BLaER1 treated with 17β-estradiol and CSF1 and Interleukin-3, amounts not matched to agents 10 nM and 100 nM (cell line): ENCODE data around the gene ALDH7A1.
"Not testable (repeated sequence)": the region's sequence is repeated elsewhere in the genome, so short reads cannot be mapped to it uniquely, and the experiment has no call there.

ENCODE experiments used
- H3K27ac ChIP-seq, 11 experiments: shearing (Covaris generic); formaldehyde crosslinking; 2 replicates each; pipeline ENCODE4 v1.8.1; 2022
- H3K27me3 ChIP-seq, 11 experiments: shearing (Covaris generic); formaldehyde crosslinking; 2 replicates each; pipeline ENCODE4 v1.8.1; 2022
- H3K36me3 ChIP-seq, 11 experiments: shearing (Covaris generic); formaldehyde crosslinking; 2 replicates each; pipeline ENCODE4 v1.8.1; 2022
- H3K4me1 ChIP-seq, 10 experiments: shearing (Covaris generic); formaldehyde crosslinking; 2 replicates each; pipeline ENCODE4 v1.8.1; 2022
- H3K4me2 ChIP-seq, 11 experiments: shearing (Covaris generic); formaldehyde crosslinking; 2 replicates each; pipeline ENCODE4 v1.8.1; 2022
- H3K4me3 ChIP-seq, 10 experiments: shearing (Covaris generic); formaldehyde crosslinking; 2 replicates each; pipeline ENCODE4 v1.8.1; 2022
- H3K9ac ChIP-seq, 11 experiments: shearing (Covaris generic); formaldehyde crosslinking; 2 replicates each; pipeline ENCODE4 v1.8.1; 2022
- H3K9me3 ChIP-seq, 11 experiments: shearing (Covaris generic); formaldehyde crosslinking; replicated peaks in 1 of 11; 2 replicates each; pipeline ENCODE4 v1.8.1; 2022
- H4K20me1 ChIP-seq, 11 experiments: shearing (Covaris generic); formaldehyde crosslinking; 2 replicates each; pipeline ENCODE4 v1.8.1; 2022
- Cebpa-rat ChIP-seq, 11 experiments: shearing (Covaris generic); IDR thresholded peaks; 2 replicates each; pipeline ENCODE4 v1.8.1; 2022

The ALDH7A1 gene

DNA sequence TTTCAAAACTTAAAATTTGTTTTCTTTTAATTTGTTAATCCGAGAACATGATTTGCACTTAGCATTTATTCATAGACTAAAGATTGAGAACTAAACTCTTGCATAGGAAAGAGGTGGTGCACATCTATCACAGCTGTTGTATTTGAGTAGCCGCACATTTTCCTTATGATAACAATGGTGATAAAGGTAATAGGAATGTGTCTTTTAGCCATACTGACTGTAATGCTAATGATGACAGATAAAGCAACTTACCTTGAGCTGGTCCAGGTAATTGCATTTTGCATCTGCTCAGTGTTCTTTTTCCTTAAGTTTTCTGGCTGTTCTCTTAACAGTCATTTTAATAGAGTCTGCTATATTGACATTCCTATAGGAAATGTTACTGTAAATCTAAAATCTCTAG, 24.8 kb upstream of the ALDH7A1 start:
- Histone ChIP-seq H3K27me3 (no peaks in the 10 kb centered on the region), H3K9me3 (no peaks in the 10 kb centered on the region), H4K20me1 (peaks cover 0 to 52% (median 8%) of the 10 kb centered on the region in 11 experiments; a peak in 14 of 22 replicates), H3K4me2 (no peak overlapping the region), H3K9ac (no peak overlapping the region), H3K4me3 (no peak overlapping the region), H3K36me3 (peaks cover 74 to 100% (median 89%) of the 10 kb centered on the region in 11 experiments), H3K4me1 (peaks cover 0 to 23% (median 6%) of the 10 kb centered on the region in 10 experiments; a peak in 12 of 20 replicates), H3K27ac (no peak overlapping the region)
- no peak for TF ChIP-seq Cebpa-rat (IDR thresholded peaks at IDR 0.05)

DNA sequence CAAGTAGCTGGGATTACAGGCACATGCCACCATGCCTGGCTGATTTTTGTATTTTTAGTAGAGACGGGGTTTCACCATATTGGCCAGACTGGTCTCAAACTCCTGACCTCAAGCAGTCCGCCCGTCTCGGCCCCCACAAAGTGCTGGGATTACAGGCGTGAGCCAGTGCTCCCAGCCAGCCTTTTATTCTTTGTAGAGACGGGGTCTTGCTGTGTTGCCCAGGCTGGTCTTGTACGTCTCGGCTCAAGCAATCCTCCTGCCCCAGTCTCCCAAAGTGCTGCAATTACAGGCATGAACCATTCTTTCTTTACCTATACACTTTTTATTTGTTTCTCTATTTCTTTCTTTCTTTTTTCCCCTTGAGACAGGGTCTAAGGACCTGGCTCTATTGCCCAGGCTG, 22.6 kb upstream of the ALDH7A1 start:
- H3K4me3 ChIP-seq, H3K4me1 ChIP-seq, H3K4me2 ChIP-seq, H3K27ac ChIP-seq, H3K9me3 ChIP-seq, H3K27me3 ChIP-seq, H3K9ac ChIP-seq: not testable (repeated sequence)
- Histone ChIP-seq H3K36me3 (peaks cover 83 to 100% (median 98%) of the 10 kb centered on the region in 11 experiments), H4K20me1 (peaks cover 13 to 74% (median 26%) of the 10 kb centered on the region in 11 experiments; a peak in 19 of 22 replicates)

DNA sequence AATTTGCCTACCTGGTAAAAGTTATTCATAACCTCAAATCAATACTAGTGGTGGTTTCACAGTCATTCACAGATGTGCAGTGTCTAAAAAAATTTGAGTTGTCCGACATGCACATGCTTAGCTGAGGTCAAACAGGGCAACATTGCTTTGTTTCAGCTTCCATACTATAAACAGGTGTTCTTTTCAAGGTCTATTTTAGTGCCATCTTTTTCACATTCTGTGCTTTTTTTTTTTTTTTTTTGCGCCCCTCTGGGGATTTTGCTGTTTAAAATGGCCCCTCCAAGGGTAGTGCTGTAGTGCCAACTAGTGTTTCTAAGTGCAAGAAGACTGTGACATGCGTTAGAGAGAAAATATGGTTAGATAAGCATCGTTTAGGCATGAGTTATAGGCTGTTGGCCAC, 20.3 kb upstream of the ALDH7A1 start:
- peaks cover 88 to 100% (median 99%) of the 10 kb centered on the region in 11 experiments for H3K36me3 ChIP-seq
- peaks cover 15 to 85% (median 41%) of the 10 kb centered on the region in 11 experiments; a peak in 19 of 22 replicates for H4K20me1 ChIP-seq
- H3K9me3 ChIP-seq: no peaks in the 10 kb centered on the region
- H3K9ac ChIP-seq: no peak overlapping the region
- H3K4me3 ChIP-seq: no peak overlapping the region
- no peaks in the 10 kb centered on the region for H3K27me3 ChIP-seq
- no peak overlapping the region for H3K4me2 ChIP-seq
- TF ChIP-seq Cebpa-rat (IDR thresholded peaks at IDR 0.05): no peak
- no peak overlapping the region for H3K27ac ChIP-seq
- H3K4me1 ChIP-seq: peaks cover 0 to 4% (median 0%) of the 10 kb centered on the region in 10 experiments; a peak in 1 of 20 replicates

DNA sequence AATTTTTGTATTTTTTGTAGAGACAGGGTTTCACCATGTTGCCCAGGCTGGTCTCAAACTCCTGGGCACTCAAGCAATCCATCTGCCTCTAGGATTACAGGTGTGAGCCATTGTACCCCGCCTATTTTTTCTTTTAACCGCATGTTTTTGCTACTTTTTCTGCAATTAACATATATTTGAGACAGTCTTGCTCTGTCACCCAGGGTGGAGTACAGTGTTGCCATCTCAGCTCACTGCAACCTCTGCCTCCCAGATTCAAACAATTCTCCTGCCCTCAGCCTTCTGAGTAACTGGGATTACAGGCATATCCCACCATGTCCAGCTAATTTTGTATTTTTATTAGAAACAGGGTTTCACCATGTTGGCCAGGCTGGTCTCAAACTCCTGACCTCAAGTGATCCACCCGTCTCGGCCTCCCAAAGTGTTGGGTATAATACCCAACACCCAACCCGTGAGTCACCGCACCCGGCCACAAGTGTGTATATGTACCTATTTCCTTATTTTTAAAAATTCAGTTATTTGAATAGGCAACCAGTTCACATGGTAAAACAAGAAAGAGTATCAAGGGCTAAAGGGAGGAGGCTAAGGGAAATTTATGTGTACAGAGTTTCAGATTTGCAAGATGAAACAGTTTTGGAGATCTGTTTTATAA, 19.0 kb upstream of the ALDH7A1 start:
- H3K4me3 ChIP-seq: no peak overlapping the region
- H3K27me3 ChIP-seq: no peaks in the 10 kb centered on the region
- peaks cover 0 to 4% (median 0%) of the 10 kb centered on the region in 10 experiments; a peak in 3 of 20 replicates for H3K4me1 ChIP-seq
- no peak overlapping the region for H3K4me2 ChIP-seq
- no peak overlapping the region for H3K27ac ChIP-seq
- H3K9me3 ChIP-seq: no peaks in the 10 kb centered on the region
- H3K36me3 ChIP-seq: peaks cover 91 to 100% (median 99%) of the 10 kb centered on the region in 11 experiments
- H4K20me1 ChIP-seq: peaks cover 15 to 90% (median 49%) of the 10 kb centered on the region in 11 experiments; a peak in 19 of 22 replicates
- no peak for TF ChIP-seq Cebpa-rat (IDR thresholded peaks at IDR 0.05)
- H3K9ac ChIP-seq: no peak overlapping the region

DNA sequence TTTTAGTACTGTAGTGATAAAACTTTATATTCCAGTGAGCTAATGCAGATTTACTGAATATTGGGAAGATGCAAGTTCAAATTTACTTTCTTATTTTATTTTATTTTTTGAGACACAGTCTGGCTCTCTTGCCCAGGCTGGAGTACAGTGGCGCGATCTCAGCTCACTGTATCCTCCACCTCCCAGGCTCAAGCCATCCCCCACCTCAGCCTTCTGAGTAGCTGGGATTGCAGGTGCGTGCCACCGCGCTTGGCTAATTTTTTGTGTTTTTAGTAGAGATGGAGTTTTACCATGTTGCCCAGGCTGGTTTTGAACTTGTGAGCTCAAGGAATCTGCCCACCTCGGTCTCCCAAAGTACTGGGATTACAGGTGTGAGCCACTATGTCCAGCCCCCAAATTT, 15.6 kb upstream of the ALDH7A1 start:
- peaks cover 92 to 100% (median 99%) of the 10 kb centered on the region in 11 experiments for H3K36me3 ChIP-seq
- no peaks in the 10 kb centered on the region for H3K27me3 ChIP-seq
- H4K20me1 ChIP-seq: peaks cover 18 to 100% (median 74%) of the 10 kb centered on the region in 11 experiments; a peak in 20 of 22 replicates
- peaks cover 0 to 11% (median 6%) of the 10 kb centered on the region in 10 experiments; a peak in 12 of 20 replicates for H3K4me1 ChIP-seq
- no peak overlapping the region for H3K4me2 ChIP-seq
- no peak overlapping the region for H3K27ac ChIP-seq
- H3K9ac ChIP-seq: no peak overlapping the region
- no peaks in the 10 kb centered on the region for H3K9me3 ChIP-seq
- no peak overlapping the region for H3K4me3 ChIP-seq
- TF ChIP-seq Cebpa-rat (IDR thresholded peaks at IDR 0.05): no peak

DNA sequence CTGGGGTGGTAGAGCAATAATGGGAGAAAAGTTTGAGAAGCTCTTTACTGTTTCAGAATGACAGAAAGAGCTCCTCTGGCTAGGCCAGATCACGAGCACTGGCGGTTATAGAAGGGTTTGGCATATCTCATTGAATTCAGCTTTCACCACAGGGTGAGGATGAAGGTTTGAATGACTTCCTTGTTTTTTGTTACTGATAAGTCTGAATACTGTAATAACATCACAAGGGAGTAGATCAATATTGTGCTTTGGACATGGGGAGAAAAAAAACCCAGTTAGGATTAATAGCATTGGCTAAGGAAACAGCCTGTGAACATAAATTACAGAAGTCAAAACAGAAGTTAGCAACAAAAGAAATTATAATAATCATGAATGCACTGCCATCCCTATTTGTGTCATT, 15.1 kb upstream of the ALDH7A1 start:
- peaks cover 2 to 16% (median 10%) of the 10 kb centered on the region in 10 experiments; a peak in 18 of 20 replicates for H3K4me1 ChIP-seq
- H3K9ac ChIP-seq: no peak overlapping the region
- no peaks in the 10 kb centered on the region for H3K9me3 ChIP-seq
- H3K27ac ChIP-seq: no peak overlapping the region
- TF ChIP-seq Cebpa-rat (IDR thresholded peaks at IDR 0.05): no peak
- no peak overlapping the region for H3K4me2 ChIP-seq
- H4K20me1 ChIP-seq: peaks cover 18 to 100% (median 75%) of the 10 kb centered on the region in 11 experiments; a peak in 20 of 22 replicates
- H3K27me3 ChIP-seq: no peaks in the 10 kb centered on the region
- H3K36me3 ChIP-seq: peaks cover 93 to 100% (median 99%) of the 10 kb centered on the region in 11 experiments
- H3K4me3 ChIP-seq: no peak overlapping the region

DNA sequence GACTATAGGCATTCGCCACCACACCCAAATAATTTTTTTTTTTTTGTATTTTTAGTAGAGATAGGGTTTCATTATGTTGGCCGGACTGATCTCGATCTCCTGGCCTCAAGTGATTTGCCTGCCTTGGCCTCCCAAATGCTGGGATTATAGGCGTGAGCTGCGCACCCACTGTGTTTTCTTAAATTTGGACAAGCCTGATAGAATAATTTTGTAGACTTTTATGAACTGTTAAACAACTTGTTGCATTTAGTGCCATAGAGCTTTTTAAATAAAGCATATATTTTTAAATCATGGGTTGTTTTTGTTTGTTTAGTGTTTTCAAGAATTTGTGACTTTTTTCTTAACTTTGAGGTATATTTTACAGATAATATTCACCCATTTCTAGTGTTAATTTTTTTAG, 10.5 kb upstream of the ALDH7A1 start:
- Histone ChIP-seq H3K4me3 (no peak overlapping the region), H3K9me3 (peaks cover 0 to under 1% (median 0%) of the 10 kb centered on the region in 11 experiments; a peak in 2 of 22 replicates), H3K4me1 (peaks cover 21 to 40% (median 24%) of the 10 kb centered on the region in 10 experiments; a peak in 19 of 20 replicates), H3K27me3 (no peaks in the 10 kb centered on the region), H3K9ac (peak overlapping the region in 3 of 11 experiments; percentile 14 to 54 (median 15); a peak in 2 of 22 replicates), H3K4me2 (peak overlapping the region; percentile 8 to 49 (median 36); a peak in 18 of 22 replicates), H4K20me1 (peaks cover 6 to 93% (median 62%) of the 10 kb centered on the region in 11 experiments; a peak in 19 of 22 replicates), H3K36me3 (peaks cover 72 to 80% (median 75%) of the 10 kb centered on the region in 11 experiments), H3K27ac (no peak overlapping the region)
- no peak for TF ChIP-seq Cebpa-rat (IDR thresholded peaks at IDR 0.05)

DNA sequence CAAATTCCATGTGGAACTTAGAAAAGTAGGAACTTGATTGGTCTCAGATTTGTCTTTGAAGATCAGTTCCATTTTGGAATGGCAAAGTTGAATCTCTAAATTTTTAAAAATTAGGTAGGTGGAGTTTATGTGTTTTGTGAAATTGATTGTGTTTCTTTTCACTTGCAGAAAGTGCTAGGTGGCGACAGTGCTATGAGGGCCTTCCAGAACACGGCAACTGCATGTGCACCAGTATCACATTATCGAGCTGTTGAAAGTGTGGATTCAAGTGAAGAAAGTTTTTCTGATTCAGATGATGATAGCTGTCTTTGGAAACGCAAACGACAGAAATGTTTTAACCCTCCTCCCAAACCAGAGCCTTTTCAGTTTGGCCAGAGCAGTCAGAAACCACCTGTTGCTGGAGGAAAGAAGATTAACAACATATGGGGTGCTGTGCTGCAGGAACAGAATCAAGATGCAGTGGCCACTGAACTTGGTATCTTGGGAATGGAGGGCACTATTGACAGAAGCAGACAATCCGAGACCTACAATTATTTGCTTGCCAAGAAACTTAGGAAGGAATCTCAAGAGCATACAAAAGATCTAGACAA, 8.5 kb upstream of the ALDH7A1 start:
- Histone ChIP-seq H3K27me3 (no peaks in the 10 kb centered on the region), H3K9ac (no peak overlapping the region), H3K4me2 (no peak overlapping the region), H3K36me3 (peaks cover 51 to 60% (median 55%) of the 10 kb centered on the region in 11 experiments), H3K9me3 (peaks cover 0 to 10% (median 5%) of the 10 kb centered on the region in 11 experiments; a peak in 8 of 22 replicates), H3K4me1 (peaks cover 21 to 56% (median 24%) of the 10 kb centered on the region in 10 experiments; a peak in 19 of 20 replicates), H3K27ac (no peak overlapping the region), H3K4me3 (no peak overlapping the region), H4K20me1 (peaks cover 6 to 73% (median 54%) of the 10 kb centered on the region in 11 experiments; a peak in 19 of 22 replicates)
- TF ChIP-seq Cebpa-rat (IDR thresholded peaks at IDR 0.05): no peak
